NB4 (cell line): ENCODE results near the gene ARAP2.

Experiments used
- MAX ChIP-seq: IDR thresholded peaks from 2 replicates; pipeline ENCODE4 v1.6.1; 2011; ENCODE audit warnings: low read depth, low read length
- TF ChIP-seq, protein P1 (sequence below): IDR thresholded peaks from one replicate; pipeline ENCODE4 v1.5.1; 2012; ENCODE audit warnings: low read depth, low read length

GRCh38 chr4:36027203-36027602 lies 217.1 kb downstream of the ARAP2 start:
- TF ChIP-seq, protein P1, sequence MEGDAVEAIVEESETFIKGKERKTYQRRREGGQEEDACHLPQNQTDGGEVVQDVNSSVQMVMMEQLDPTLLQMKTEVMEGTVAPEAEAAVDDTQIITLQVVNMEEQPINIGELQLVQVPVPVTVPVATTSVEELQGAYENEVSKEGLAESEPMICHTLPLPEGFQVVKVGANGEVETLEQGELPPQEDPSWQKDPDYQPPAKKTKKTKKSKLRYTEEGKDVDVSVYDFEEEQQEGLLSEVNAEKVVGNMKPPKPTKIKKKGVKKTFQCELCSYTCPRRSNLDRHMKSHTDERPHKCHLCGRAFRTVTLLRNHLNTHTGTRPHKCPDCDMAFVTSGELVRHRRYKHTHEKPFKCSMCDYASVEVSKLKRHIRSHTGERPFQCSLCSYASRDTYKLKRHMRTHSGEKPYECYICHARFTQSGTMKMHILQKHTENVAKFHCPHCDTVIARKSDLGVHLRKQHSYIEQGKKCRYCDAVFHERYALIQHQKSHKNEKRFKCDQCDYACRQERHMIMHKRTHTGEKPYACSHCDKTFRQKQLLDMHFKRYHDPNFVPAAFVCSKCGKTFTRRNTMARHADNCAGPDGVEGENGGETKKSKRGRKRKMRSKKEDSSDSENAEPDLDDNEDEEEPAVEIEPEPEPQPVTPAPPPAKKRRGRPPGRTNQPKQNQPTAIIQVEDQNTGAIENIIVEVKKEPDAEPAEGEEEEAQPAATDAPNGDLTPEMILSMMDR = no peak
- no peak for TF ChIP-seq MAX
